Loucy (cell line): ENCODE measurements around the gene CUL1.

Source experiments
- H2AFZ ChIP-seq: fragments of 200-600 bp; sonication (generic); 2 replicates; pipeline ENCODE4 v1.6.0; 2016; ENCODE audit warnings: antibody characterized with exemption, mild to moderate bottlenecking, low read length, moderate library complexity
- H3F3A ChIP-seq: fragments of 200-600 bp; 2 replicates; pipeline ENCODE4 v1.6.0; 2016; ENCODE audit warnings: antibody characterized with exemption, low read depth, mild to moderate bottlenecking
- H3K27me3 ChIP-seq: fragments of 200-600 bp; sonication (generic); 2 replicates; pipeline ENCODE4 v1.6.1; 2014; ENCODE audit warnings: low read length, mild to moderate bottlenecking; ENCODE audit not compliant: insufficient read depth, poor library complexity, severe bottlenecking
- H3K36me3 ChIP-seq: fragments of 200-600 bp; sonication (generic); 2 replicates; pipeline ENCODE4 v1.6.1; 2016; ENCODE audit warnings: low read length; ENCODE audit not compliant: insufficient read depth
- H3K4me1 ChIP-seq: fragments of 200-600 bp; sonication (generic); 2 replicates; pipeline ENCODE4 v1.5.1; 2014; ENCODE audit warnings: low read length, mild to moderate bottlenecking; ENCODE audit not compliant: insufficient read depth, poor library complexity, severe bottlenecking
- H3K4me2 ChIP-seq: fragments of 200-600 bp; sonication (generic); 2 replicates; pipeline ENCODE4 v1.6.0; 2014; ENCODE audit warnings: antibody characterized with exemption, low read length, low read depth, mild to moderate bottlenecking; ENCODE audit not compliant: poor library complexity, severe bottlenecking
- H3K4me3 ChIP-seq: fragments of 200-600 bp; sonication (generic); 2 replicates; pipeline ENCODE4 v1.5.1; 2014; ENCODE audit warnings: low read length, mild to moderate bottlenecking, mixed read lengths; ENCODE audit not compliant: poor library complexity, severe bottlenecking
- H3K79me2 ChIP-seq: fragments of 200-600 bp; sonication (generic); 2 replicates; pipeline ENCODE4 v1.6.1; 2014; ENCODE audit warnings: low read length; ENCODE audit not compliant: insufficient read depth
- H3K9ac ChIP-seq: fragments of 200-600 bp; sonication (generic); 2 replicates; pipeline ENCODE4 v1.6.0; 2014; ENCODE audit warnings: mild to moderate bottlenecking, low read depth, low read length, moderate library complexity; ENCODE audit not compliant: poor library complexity, severe bottlenecking
- H3K9me2 ChIP-seq: fragments of 200-600 bp; sonication (generic); replicated peaks from 2 replicates; pipeline ENCODE4 v1.6.1; 2016; ENCODE audit warnings: low read depth, low read length, mixed read lengths
- H3K9me3 ChIP-seq: fragments of 200-600 bp; sonication (generic); 2 replicates; pipeline ENCODE4 v1.6.1; 2014; ENCODE audit warnings: mild to moderate bottlenecking, antibody characterized with exemption, low read length, low read depth; ENCODE audit not compliant: insufficient read depth
- H4K20me1 ChIP-seq: fragments of 200-600 bp; sonication (generic); 2 replicates; pipeline ENCODE4 v1.6.0; 2014; ENCODE audit warnings: antibody characterized with exemption, low read length, mild to moderate bottlenecking; ENCODE audit not compliant: insufficient read depth, poor library complexity, severe bottlenecking
- CTCF ChIP-seq: fragments of 200-600 bp; sonication (generic); conservative IDR thresholded peaks from 2 replicates; pipeline ENCODE4 v1.5.1; 2014; ENCODE audit warnings: mild to moderate bottlenecking, antibody characterized with exemption, low read length
- EZH2phosphoT487 ChIP-seq: fragments of 200-600 bp; IDR thresholded peaks from 2 replicates; pipeline ENCODE4 v1.6.1; 2018; ENCODE audit warnings: antibody characterized with exemption, mild to moderate bottlenecking, moderate library complexity, borderline replicate concordance

Gene CUL1

GRCh38 chr7:148664324-148664723 lies 34.4 kb upstream of the CUL1 start:
- H4K20me1 ChIP-seq = no peaks in the 10 kb centered on the region
- H3K9me2 ChIP-seq = no peaks in the 10 kb centered on the region
- no peak overlapping the region for H2AFZ ChIP-seq
- no peak overlapping the region for H3K4me3 ChIP-seq
- H3K79me2 ChIP-seq = no peaks in the 10 kb centered on the region
- H3K27me3 ChIP-seq = no peaks in the 10 kb centered on the region
- TF ChIP-seq CTCF (no peak), EZH2phosphoT487 (no peak)
- H3K36me3 ChIP-seq = no peaks in the 10 kb centered on the region
- no peak overlapping the region for H3K4me2 ChIP-seq
- no peaks in the 10 kb centered on the region for H3K4me1 ChIP-seq
- no peaks in the 10 kb centered on the region for H3K9me3 ChIP-seq
- H3F3A ChIP-seq = no peaks in the 10 kb centered on the region
- no peak overlapping the region for H3K9ac ChIP-seq

GRCh38 chr7:148665221-148665620 lies 33.5 kb upstream of the CUL1 start:
- no peak overlapping the region for H3K4me3 ChIP-seq
- no peak for TF ChIP-seq EZH2phosphoT487
- no peak for TF ChIP-seq CTCF
- H3K27me3 ChIP-seq = no peaks in the 10 kb centered on the region
- no peaks in the 10 kb centered on the region for H3F3A ChIP-seq
- H3K9ac ChIP-seq = no peak overlapping the region
- no peak overlapping the region for H2AFZ ChIP-seq
- no peaks in the 10 kb centered on the region for H3K9me2 ChIP-seq
- H3K4me2 ChIP-seq = no peak overlapping the region
- no peaks in the 10 kb centered on the region for H3K79me2 ChIP-seq
- H4K20me1 ChIP-seq = no peaks in the 10 kb centered on the region
- H3K4me1 ChIP-seq = no peaks in the 10 kb centered on the region
- H3K36me3 ChIP-seq = no peaks in the 10 kb centered on the region
- H3K9me3 ChIP-seq = no peaks in the 10 kb centered on the region

- no peak overlapping the region for H3K9ac ChIP-seq
- TF ChIP-seq CTCF (no peak), EZH2phosphoT487 (no peak)
- H2AFZ ChIP-seq = no peak overlapping the region
Measured at GRCh38 chr7:148669927-148670326, 28.8 kb upstream of the CUL1 start.

More at GRCh38 chr7:148669927-148670326, 28.8 kb upstream of the CUL1 start:
- no peaks in the 10 kb centered on the region for H3F3A ChIP-seq
- no peaks in the 10 kb centered on the region for H3K79me2 ChIP-seq
- no peaks in the 10 kb centered on the region for H3K27me3 ChIP-seq
- H3K4me3 ChIP-seq = no peak overlapping the region
- H3K36me3 ChIP-seq = no peaks in the 10 kb centered on the region
- no peaks in the 10 kb centered on the region for H3K4me1 ChIP-seq
- H3K9me3 ChIP-seq = no peaks in the 10 kb centered on the region; the same call in 1 of the 2 replicates
- H3K4me2 ChIP-seq = no peak overlapping the region
- H4K20me1 ChIP-seq = no peaks in the 10 kb centered on the region
- no peaks in the 10 kb centered on the region for H3K9me2 ChIP-seq
